D341Med (cell line): Measurements from ENCODE around the gene SMIM27.
"Not testable (repeated sequence)": the region's sequence is repeated elsewhere in the genome, so short reads cannot be mapped to it uniquely, and the experiment has no call there.

Experiments used
- DNase-seq: peaks from one replicate; pipeline ENCODE4 v3.0.0; 2012; ENCODE audit warnings: low spot score

SMIM27 gene

GRCh38 chr9:32599021-32599420 is 46.9 kb downstream of the SMIM27 start:
- not testable (repeated sequence) for DNase-seq
